HG03095 (cell line): ENCODE measurements around the gene GRIK4.

Experiments
- ATAC-seq: cut with Tn5 transposase; IDR thresholded peaks from one replicate; pipeline ENCODE4 v1.9.1; 2021; ENCODE audit warnings: moderate library complexity; ENCODE audit not compliant: unreplicated experiment

GRIK4 gene

GRCh38 chr11:120626791-120627190 is 115.2 kb downstream of the GRIK4 start:
- ATAC-seq, result no peak

- no peak for ATAC-seq
Observed at GRCh38 chr11:120627327-120628163, 116.0 kb downstream of the GRIK4 start.

GRCh38 chr11:120629407-120630080 is 118.0 kb downstream of the GRIK4 start:
- no peak for ATAC-seq

GRCh38 chr11:120630122-120630521 is 118.6 kb downstream of the GRIK4 start:
- no peak for ATAC-seq

- ATAC-seq, result no peak
Observed at GRCh38 chr11:120632579-120632978, 121.0 kb downstream of the GRIK4 start.

- no peak for ATAC-seq
Observed at GRCh38 chr11:120633616-120634393, 122.3 kb downstream of the GRIK4 start.

- ATAC-seq, result no peak
Observed at GRCh38 chr11:120634706-120635105, 123.2 kb downstream of the GRIK4 start.

GRCh38 chr11:120635136-120635810 is 123.7 kb downstream of the GRIK4 start:
- ATAC-seq, result no peak

GRCh38 chr11:120637131-120637530 is 125.6 kb downstream of the GRIK4 start:
- ATAC-seq, result no peak

- no peak for ATAC-seq
Observed at GRCh38 chr11:120642196-120642894, 130.8 kb downstream of the GRIK4 start.

GRCh38 chr11:120643284-120643683 is 131.7 kb downstream of the GRIK4 start:
- no peak for ATAC-seq

GRCh38 chr11:120645639-120646038 is 134.1 kb downstream of the GRIK4 start:
- ATAC-seq, result no peak

GRCh38 chr11:120646206-120646605 is 134.7 kb downstream of the GRIK4 start:
- no peak for ATAC-seq

- no peak for ATAC-seq
Observed at GRCh38 chr11:120647681-120648080, 136.1 kb downstream of the GRIK4 start.

- ATAC-seq, result no peak
Observed at GRCh38 chr11:120648771-120649170, 137.2 kb downstream of the GRIK4 start.

GRCh38 chr11:120649316-120649715 is 137.8 kb downstream of the GRIK4 start:
- ATAC-seq, result no peak

GRCh38 chr11:120651396-120651795 is 139.8 kb downstream of the GRIK4 start:
- ATAC-seq, result no peak

GRCh38 chr11:120651836-120652235 is 140.3 kb downstream of the GRIK4 start:
- ATAC-seq, result no peak

- ATAC-seq, result no peak
Observed at GRCh38 chr11:120652705-120653335, 141.3 kb downstream of the GRIK4 start.

- no peak for ATAC-seq
Observed at GRCh38 chr11:120655589-120655988, 144.0 kb downstream of the GRIK4 start.
